Parathyroid adenoma (tissue), 2 donors: ENCODE data around the gene C4orf36.

Experiments
- H2AFZ ChIP-seq: fragments of 300-600 bp; sonication (generic); one replicate; pipeline ENCODE4 v1.7.0; 2017; ENCODE audit warnings: antibody characterized with exemption, mild to moderate bottlenecking
- H3K27ac ChIP-seq: fragments of 300-600 bp; sonication (generic); one replicate; pipeline ENCODE4 v1.7.0; 2017
- H3K27me3 ChIP-seq: fragments of 300-600 bp; sonication (generic); one replicate; pipeline ENCODE4 v1.7.0; 2017; ENCODE audit warnings: low read length; ENCODE audit not compliant: control insufficient read depth, insufficient read depth
- H3K36me3 ChIP-seq: fragments of 300-600 bp; sonication (generic); one replicate; pipeline ENCODE4 v1.7.0; 2017; ENCODE audit warnings: low read length; ENCODE audit not compliant: control insufficient read depth, insufficient read depth
- H3K4me1 ChIP-seq: fragments of 300-600 bp; sonication (generic); one replicate; pipeline ENCODE4 v1.7.0; 2017; ENCODE audit warnings: control low read depth
- H3K4me2 ChIP-seq: fragments of 300-600 bp; sonication (generic); one replicate; pipeline ENCODE4 v1.7.0; 2017; ENCODE audit warnings: low read length
- H3K4me3 ChIP-seq: fragments of 300-600 bp; sonication (generic); one replicate; pipeline ENCODE4 v1.7.0; 2017; ENCODE audit warnings: low read depth, low read length
- H3K79me2 ChIP-seq: fragments of 300-600 bp; sonication (generic); one replicate; pipeline ENCODE4 v1.7.0; 2017; ENCODE audit warnings: control low read depth
- H3K9ac ChIP-seq: fragments of 300-600 bp; sonication (generic); one replicate; pipeline ENCODE4 v1.7.0; 2017; ENCODE audit warnings: mild to moderate bottlenecking
- H3K9me3 ChIP-seq: fragments of 300-600 bp; sonication (generic); one replicate; pipeline ENCODE4 v1.7.0; 2017; ENCODE audit warnings: low read length; ENCODE audit not compliant: control insufficient read depth
- CTCF ChIP-seq: fragments of 300-600 bp; sonication (generic); IDR thresholded peaks from one replicate; pipeline ENCODE4 v1.7.0; 2017; ENCODE audit warnings: antibody characterized with exemption, mild to moderate bottlenecking
- donor health status: primary hyperparathyroidism.

C4orf36 gene

GRCh38 chr4:86935853-86936733 is 43.9 kb upstream of the C4orf36 start:
- Histone ChIP-seq H3K4me2 (peak overlapping the region; percentile 92), H3K4me1 (peaks cover 5% of the 10 kb centered on the region)
- no peak for TF ChIP-seq CTCF

GRCh38 chr4:86935566-86935852 is 43.3 kb upstream of the C4orf36 start:
- Histone ChIP-seq H3K4me1 (peaks cover 5% of the 10 kb centered on the region), H3K36me3 (no peaks in the 10 kb centered on the region), H3K4me3 (peak overlapping the region; percentile 88), H3K4me2 (peak overlapping the region; percentile 92), H3K79me2 (no peaks in the 10 kb centered on the region), H3K27ac (peak overlapping the region; percentile 87), H3K27me3 (no peaks in the 10 kb centered on the region), H2AFZ (peak overlapping the region; percentile 87), H3K9ac (peak overlapping the region; percentile 61), H3K9me3 (no peaks in the 10 kb centered on the region)
- TF ChIP-seq CTCF = no peak

More at GRCh38 chr4:86935853-86936733, 43.9 kb upstream of the C4orf36 start:
- H3K79me2 ChIP-seq = no peaks in the 10 kb centered on the region
- peak overlapping the region; percentile 87 for H2AFZ ChIP-seq
- H3K9ac ChIP-seq = no peak overlapping the region
- H3K27me3 ChIP-seq = no peaks in the 10 kb centered on the region
- H3K9me3 ChIP-seq = no peaks in the 10 kb centered on the region
- H3K4me3 ChIP-seq = peak overlapping the region; percentile 88
- no peaks in the 10 kb centered on the region for H3K36me3 ChIP-seq
- H3K27ac ChIP-seq = peak overlapping the region; percentile 87

GRCh38 chr4:86934771-86935565 is 42.7 kb upstream of the C4orf36 start, which contains the start of gene AFF1:
Gene AFF1, plus strand, starts transcription at chr4:86935011. Its CDS starts 13,523 bp downstream, at chr4:86948534.
- Histone ChIP-seq H3K4me2 (peak within 1 kb of the TSS; percentile 92), H3K4me1 (peaks cover 5% of the 10 kb centered on the region), H3K36me3 (no peaks in the 10 kb centered on the region), H2AFZ (peak within 1 kb of the TSS; percentile 87), H3K9ac (peak within 1 kb of the TSS; percentile 61), H3K4me3 (peak within 1 kb of the TSS; percentile 88), H3K9me3 (no peaks in the 10 kb centered on the region), H3K27me3 (no peaks in the 10 kb centered on the region), H3K79me2 (no peaks in the 10 kb centered on the region), H3K27ac (peak within 1 kb of the TSS; percentile 89)
- TF ChIP-seq CTCF = peak; percentile 54

- Histone ChIP-seq H3K9me3 (no peaks in the 10 kb centered on the region), H3K27ac (peak overlapping the region; percentile 89), H3K4me3 (peak overlapping the region; percentile 88), H2AFZ (peak overlapping the region; percentile 84), H3K9ac (peak overlapping the region; percentile 19), H3K4me1 (peaks cover 5% of the 10 kb centered on the region), H3K4me2 (peak overlapping the region; percentile 90), H3K36me3 (no peaks in the 10 kb centered on the region), H3K79me2 (no peaks in the 10 kb centered on the region), H3K27me3 (no peaks in the 10 kb centered on the region)
- TF ChIP-seq CTCF = no peak
These were observed 42.0 kb upstream of the C4orf36 start for GRCh38 chr4:86934147-86934770.
